Vagina (tissue), 2 donors: ENCODE results near the gene SEC16A. TPM values are rescaled to one million over a fixed set of nuclear protein-coding genes. Genes with fewer than 3 reads are reported as not detected.

Experiments
- DNase-seq, 2 donors: peaks; one replicate each; pipeline ENCODE4 v3.0.0-alpha.2; 2017; ENCODE audit errors: extremely low spot score in 2 of 2
- H3K27ac ChIP-seq: fragments of 200-600 bp; sonication (generic); one replicate; pipeline ENCODE4 v1.5.1; 2019
- H3K27me3 ChIP-seq: fragments of 200-600 bp; sonication (generic); one replicate; pipeline ENCODE4 v1.5.1; 2019
- H3K36me3 ChIP-seq, 2 donors: fragments of 200-600 bp; sonication (generic); one replicate each; pipeline ENCODE4 v1.5.1; 2017 to 2019
- H3K4me1 ChIP-seq: fragments of 200-600 bp; sonication (generic); one replicate; pipeline ENCODE4 v1.5.1; 2019
- H3K4me3 ChIP-seq, 2 donors: fragments of 200-600 bp; sonication (generic); 1 replicate in 1 of 2; 2 replicates in 1 of 2; pipeline ENCODE4 v1.5.1; 2016 to 2019
- H3K9me3 ChIP-seq: fragments of 200-600 bp; sonication (generic); one replicate; pipeline ENCODE4 v1.5.1; 2019
- CTCF ChIP-seq, 3 experiments: fragments of 450-650 bp in 2 of 3; fragments of 200-600 bp in 1 of 3; sonication (generic) in 1 of 3; IDR thresholded peaks; one replicate each; pipeline ENCODE4 v1.5.1; 2017 to 2019; ENCODE audit warnings: antibody characterized with exemption in 3 of 3, mild to moderate bottlenecking in 2 of 3, moderate library complexity in 2 of 3
- POLR2A ChIP-seq, 2 donors: fragments of 450-650 bp; IDR thresholded peaks; one replicate each; pipeline ENCODE4 v1.6.1; 2017; ENCODE audit warnings: antibody characterized with exemption in 2 of 2, mild to moderate bottlenecking in 2 of 2, moderate library complexity in 2 of 2
- POLR2AphosphoS5 ChIP-seq, 2 donors: sonication (generic); formaldehyde crosslinking; IDR thresholded peaks; one replicate each; pipeline ENCODE4 v1.9.0; 2017; ENCODE audit warnings: antibody characterized with exemption in 2 of 2, mild to moderate bottlenecking in 2 of 2, low read depth in 1 of 2; ENCODE audit not compliant: insufficient read depth in 1 of 2
- intact Hi-C: fragments of 100-400 bp; cut with DNase I; formaldehyde crosslinking; loops from one replicate; pipeline ENCODE4 v1.15.1; 2023
- total RNA-seq: library from RNA; depleted of rRNA; stranded (reverse); fragments of >200 nt; gene quantifications from one replicate; pipeline ENCODE4 v1.2.3, GENCODE V29; 2016

The SEC16A gene
- total RNA-seq, 1 donor from 2014 or later: 52.3 TPM

DNA sequence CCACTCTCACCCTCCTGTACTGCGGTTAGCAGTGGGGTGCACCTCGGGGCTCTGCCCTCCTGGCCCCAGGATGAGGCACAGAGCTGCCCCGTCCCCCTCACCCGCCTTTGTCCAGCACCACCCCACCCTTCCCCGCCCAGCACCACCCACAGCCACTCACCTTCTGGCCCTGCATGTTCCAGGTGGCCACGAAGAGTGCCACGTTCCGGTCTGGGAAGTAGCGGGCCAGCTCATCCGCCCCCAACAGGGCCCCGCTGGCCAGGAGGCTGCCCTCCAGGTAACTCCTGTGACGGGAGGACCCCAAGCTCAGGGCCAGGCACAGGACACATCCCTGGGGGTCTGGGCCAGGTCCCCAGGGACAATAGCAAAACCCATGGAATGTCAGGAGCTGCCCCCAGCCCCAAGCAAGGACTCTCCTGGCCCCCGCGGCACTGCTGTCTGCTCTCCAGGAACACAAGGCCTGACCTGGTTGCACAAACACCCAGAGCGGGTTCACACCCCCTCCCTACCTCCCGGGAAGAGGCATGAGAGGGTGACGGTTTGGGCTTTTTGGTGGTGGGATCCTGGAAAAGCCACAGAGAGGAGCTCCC is 48.2 kb downstream of the SEC16A start:
- H3K27me3 ChIP-seq: no peaks in the 10 kb centered on the region
- peaks cover 0 to 31% of the 10 kb centered on the region in 2 donors for H3K36me3 ChIP-seq
- TF ChIP-seq POLR2A (IDR thresholded peaks at IDR 0.05) (no peak), POLR2AphosphoS5 (IDR thresholded peaks at IDR 0.05; ENCODE audit: insufficient read depth in 1 of 2, low read depth in 1 of 2) (no peak), CTCF (IDR thresholded peaks at IDR 0.05) (no peak)
- no peaks in the 10 kb centered on the region for H3K9me3 ChIP-seq
- no peak for DNase-seq
- no peak overlapping the region for H3K4me3 ChIP-seq
- intact Hi-C loops: no loop called here
- H3K27ac ChIP-seq: no peak overlapping the region
- peaks cover 32% of the 10 kb centered on the region for H3K4me1 ChIP-seq

- no peaks in the 10 kb centered on the region for H3K27me3 ChIP-seq
- peaks cover 0 to 38% of the 10 kb centered on the region in 2 donors for H3K36me3 ChIP-seq
- intact Hi-C loops: no loop called here
- peaks cover 32% of the 10 kb centered on the region for H3K4me1 ChIP-seq
- no peaks in the 10 kb centered on the region for H3K9me3 ChIP-seq
- no peak overlapping the region for H3K27ac ChIP-seq
- no peak for DNase-seq
- no peak for TF ChIP-seq POLR2A (IDR thresholded peaks at IDR 0.05)
- TF ChIP-seq POLR2AphosphoS5 (IDR thresholded peaks at IDR 0.05; ENCODE audit: insufficient read depth in 1 of 2, low read depth in 1 of 2): no peak
- no peak for TF ChIP-seq CTCF (IDR thresholded peaks at IDR 0.05)
- H3K4me3 ChIP-seq: no peak overlapping the region
Observed at GRCh38 chr9:136433849-136434579, 48.8 kb downstream of the SEC16A start.

DNA sequence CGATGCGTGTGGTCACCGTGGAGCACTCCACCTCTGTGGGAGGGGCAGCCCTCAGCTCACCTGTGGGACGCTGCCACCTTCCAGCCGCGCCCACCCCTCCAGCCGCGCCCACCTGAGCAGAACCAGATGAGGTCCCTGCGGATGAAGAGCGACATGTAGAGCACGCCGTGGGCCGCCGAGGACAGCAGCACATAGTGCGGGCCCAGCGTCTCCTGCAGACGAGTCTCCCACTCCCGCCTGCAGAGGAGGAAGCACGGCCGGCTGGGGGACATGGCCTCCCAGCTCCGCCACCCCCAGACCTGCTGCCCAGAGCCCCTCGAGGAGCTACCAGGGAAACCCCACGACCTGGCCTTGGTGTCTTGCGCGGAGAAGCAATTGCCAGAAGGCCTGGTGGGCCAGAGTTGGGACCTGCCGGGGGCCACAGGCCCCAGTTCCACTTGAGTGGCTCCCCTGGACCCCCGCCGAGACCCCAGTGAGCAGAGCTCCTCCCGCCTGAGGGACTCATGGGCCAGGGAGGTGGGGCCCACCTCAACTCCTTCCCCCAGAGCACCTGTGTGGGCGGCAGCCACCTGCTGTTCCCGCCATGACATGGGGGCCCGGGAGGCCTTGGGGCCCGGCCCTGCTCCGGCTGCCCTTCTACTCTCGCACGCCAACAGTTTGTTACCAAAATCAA is 49.7 kb downstream of the SEC16A start:
- TF ChIP-seq POLR2AphosphoS5 (IDR thresholded peaks at IDR 0.05; ENCODE audit: insufficient read depth in 1 of 2, low read depth in 1 of 2) (no peak), POLR2A (IDR thresholded peaks at IDR 0.05) (no peak), CTCF (IDR thresholded peaks at IDR 0.05) (no peak)
- intact Hi-C loops: no loop called here
- Histone ChIP-seq H3K4me3 (no peak overlapping the region), H3K4me1 (peaks cover 25% of the 10 kb centered on the region), H3K27me3 (no peaks in the 10 kb centered on the region), H3K36me3 (peaks cover 0 to 41% of the 10 kb centered on the region in 2 donors), H3K9me3 (no peaks in the 10 kb centered on the region), H3K27ac (no peak overlapping the region)
- DNase-seq: no peak

- Histone ChIP-seq H3K27me3 (no peaks in the 10 kb centered on the region), H3K27ac (no peak overlapping the region), H3K36me3 (peaks cover 0 to 41% of the 10 kb centered on the region in 2 donors), H3K4me3 (no peak overlapping the region), H3K4me1 (peaks cover 19% of the 10 kb centered on the region), H3K9me3 (no peaks in the 10 kb centered on the region)
- TF ChIP-seq CTCF (IDR thresholded peaks at IDR 0.05): no peak
- TF ChIP-seq POLR2AphosphoS5 (IDR thresholded peaks at IDR 0.05; ENCODE audit: insufficient read depth in 1 of 2, low read depth in 1 of 2): no peak
- TF ChIP-seq POLR2A (IDR thresholded peaks at IDR 0.05): no peak
- DNase-seq: no peak
- intact Hi-C loops: no loop called here
Observed at GRCh38 chr9:136432591-136432990, 50.2 kb downstream of the SEC16A start.
